IPS-NIHi7 (cell line): ENCODE measurements around the gene GORASP1.

Source experiments
- DNase-seq: peaks from one replicate; pipeline ENCODE4 v3.0.0; 2012; ENCODE audit warnings: mixed read lengths; ENCODE audit errors: extremely low spot score

GORASP1 gene

GRCh38 chr3:39141171-39141995, 34.0 kb upstream of the GORASP1 start:
- DNase-seq: no peak

- DNase-seq: no peak
Measured at GRCh38 chr3:39140341-39140971, 33.0 kb upstream of the GORASP1 start.

GRCh38 chr3:39139442-39139841, 32.0 kb upstream of the GORASP1 start:
- DNase-seq: no peak

GRCh38 chr3:39138804-39139415, 31.5 kb upstream of the GORASP1 start:
- no peak for DNase-seq

- DNase-seq: no peak
Measured at GRCh38 chr3:39137991-39138803, 30.8 kb upstream of the GORASP1 start.

- no peak for DNase-seq
Measured at GRCh38 chr3:39137435-39137936, 30.1 kb upstream of the GORASP1 start.

- DNase-seq: no peak
Measured at GRCh38 chr3:39136533-39137434, 29.4 kb upstream of the GORASP1 start.

GRCh38 chr3:39135170-39135805, 27.9 kb upstream of the GORASP1 start:
- DNase-seq: no peak

GRCh38 chr3:39134305-39134704, 26.9 kb upstream of the GORASP1 start:
- no peak for DNase-seq

GRCh38 chr3:39133822-39134221, 26.4 kb upstream of the GORASP1 start:
- DNase-seq: no peak

- DNase-seq: no peak
Measured at GRCh38 chr3:39133093-39133490, 25.7 kb upstream of the GORASP1 start.

- no peak for DNase-seq
Measured at GRCh38 chr3:39132096-39133092, 25.0 kb upstream of the GORASP1 start.

GRCh38 chr3:39130693-39131265, 23.4 kb upstream of the GORASP1 start:
- DNase-seq: no peak

GRCh38 chr3:39130026-39130425, 22.6 kb upstream of the GORASP1 start:
- no peak for DNase-seq

GRCh38 chr3:39128951-39129350, 21.5 kb upstream of the GORASP1 start:
- no peak for DNase-seq

- no peak for DNase-seq
Measured at GRCh38 chr3:39127908-39128304, 20.5 kb upstream of the GORASP1 start.

GRCh38 chr3:39127269-39127907, 20.0 kb upstream of the GORASP1 start:
- no peak for DNase-seq

GRCh38 chr3:39126532-39127071, 19.2 kb upstream of the GORASP1 start:
- peak; percentile 69 for DNase-seq
